Mesenchymal stem cell (in vitro differentiated cells and primary cell): Measurements from ENCODE around the gene CDC16.

Experiments used
- DNase-seq: peaks from one replicate; pipeline ENCODE4 v3.0.0-alpha.2; 2013
- H2AFZ ChIP-seq: one replicate; pipeline ENCODE4 v1.6.1; 2013; ENCODE audit warnings: low read depth, mild to moderate bottlenecking, control low read depth, inconsistent platforms, low read length, moderate library complexity
- H2AK5ac ChIP-seq: 2 replicates; pipeline ENCODE4 v1.6.1; 2013; ENCODE audit warnings: low read length, moderate library complexity, mild to moderate bottlenecking, inconsistent platforms; ENCODE audit not compliant: severe bottlenecking
- H2BK120ac ChIP-seq: one replicate; pipeline ENCODE4 v1.6.1; 2013; ENCODE audit warnings: low read depth, mild to moderate bottlenecking, inconsistent platforms, low read length, moderate library complexity
- H2BK12ac ChIP-seq, 2 experiments: one replicate each; pipeline ENCODE4 v1.6.1; 2013; ENCODE audit warnings: inconsistent platforms in 2 of 2, low read length in 2 of 2, mild to moderate bottlenecking in 2 of 2, moderate library complexity in 2 of 2, control low read depth in 1 of 2
- H2BK15ac ChIP-seq: one replicate; pipeline ENCODE4 v1.6.1; 2013; ENCODE audit warnings: mild to moderate bottlenecking, low read depth, inconsistent platforms; ENCODE audit not compliant: poor library complexity, severe bottlenecking
- H2BK5ac ChIP-seq: 2 replicates; pipeline ENCODE4 v1.6.1; 2013; ENCODE audit warnings: low read depth, mild to moderate bottlenecking, low read length, control low read depth, inconsistent platforms; ENCODE audit not compliant: poor library complexity, severe bottlenecking
- H3K14ac ChIP-seq, 2 experiments: one replicate each; pipeline ENCODE4 v1.6.1; 2013; ENCODE audit warnings: inconsistent platforms in 2 of 2, low read length in 2 of 2, control low read depth in 1 of 2, mild to moderate bottlenecking in 1 of 2, moderate library complexity in 1 of 2
- H3K18ac ChIP-seq, 2 experiments: one replicate each; pipeline ENCODE4 v1.6.1; 2013; ENCODE audit warnings: inconsistent platforms in 2 of 2, low read length in 2 of 2, control low read depth in 1 of 2, low read depth in 1 of 2, mild to moderate bottlenecking in 1 of 2
- H3K23ac ChIP-seq, 2 experiments: one replicate each; pipeline ENCODE4 v1.6.1; 2013; ENCODE audit warnings: inconsistent platforms in 2 of 2, low read length in 2 of 2, mild to moderate bottlenecking in 2 of 2, moderate library complexity in 2 of 2, control low read depth in 1 of 2
- H3K27ac ChIP-seq: 2 replicates; pipeline ENCODE4 v1.5.1; 2013; ENCODE audit warnings: mild to moderate bottlenecking, moderate library complexity, low read length, control low read depth, inconsistent platforms; ENCODE audit not compliant: poor library complexity, severe bottlenecking
- H3K27me3 ChIP-seq, 2 experiments: 2 replicates each; pipeline versions ENCODE4 v1.6.1 to v1.7.0; 2013; ENCODE audit warnings: low read length in 2 of 2, mild to moderate bottlenecking in 2 of 2, moderate library complexity in 2 of 2, control low read depth in 1 of 2, inconsistent platforms in 1 of 2; ENCODE audit not compliant: control insufficient read depth in 1 of 2, insufficient read depth in 1 of 2
- H3K36me3 ChIP-seq, 2 experiments: 2 replicates each; pipeline versions ENCODE4 v1.6.1 to v1.7.0; 2013; ENCODE audit warnings: low read length in 2 of 2, control low read depth in 1 of 2, inconsistent platforms in 1 of 2, low read depth in 1 of 2, mild to moderate bottlenecking in 1 of 2; ENCODE audit not compliant: insufficient read depth in 2 of 2, control insufficient read depth in 1 of 2
- H3K4ac ChIP-seq, 2 experiments: one replicate each; pipeline ENCODE4 v1.6.1; 2013; ENCODE audit warnings: inconsistent platforms in 2 of 2, low read length in 2 of 2, mild to moderate bottlenecking in 2 of 2, moderate library complexity in 2 of 2, control low read depth in 1 of 2, low read depth in 1 of 2
- H3K4me1 ChIP-seq: 2 replicates; pipeline ENCODE4 v1.6.1; 2013; ENCODE audit warnings: low read depth, low read length, control low read depth; ENCODE audit not compliant: control insufficient read depth, insufficient read depth
- H3K4me2 ChIP-seq: 2 replicates; pipeline ENCODE4 v1.6.1; 2013; ENCODE audit warnings: low read length, mild to moderate bottlenecking, inconsistent platforms; ENCODE audit not compliant: poor library complexity, severe bottlenecking
- H3K4me3 ChIP-seq, 2 experiments: 2 replicates each; pipeline versions ENCODE4 v1.5.1 to v1.7.0; 2013; ENCODE audit warnings: low read length in 2 of 2, mild to moderate bottlenecking in 2 of 2, control low read depth in 1 of 2, low read depth in 1 of 2; ENCODE audit not compliant: insufficient read depth in 1 of 2
- H3K79me1 ChIP-seq: replicated peaks from 2 replicates; pipeline ENCODE4 v1.6.1; 2013; ENCODE audit warnings: mild to moderate bottlenecking, control low read depth, low read length, inconsistent platforms; ENCODE audit not compliant: poor library complexity, severe bottlenecking
- H3K9ac ChIP-seq: 2 replicates; pipeline ENCODE4 v1.7.0; 2013; ENCODE audit warnings: mild to moderate bottlenecking, low read length, moderate library complexity
- H3K9me3 ChIP-seq: 2 replicates; pipeline ENCODE4 v1.7.0; 2013; ENCODE audit warnings: mild to moderate bottlenecking, low read length; ENCODE audit not compliant: control insufficient read depth
- H4K8ac ChIP-seq: one replicate; pipeline ENCODE4 v1.6.1; 2013; ENCODE audit warnings: inconsistent platforms, mild to moderate bottlenecking, low read length, moderate library complexity
- H4K91ac ChIP-seq: one replicate; pipeline ENCODE4 v1.6.1; 2013; ENCODE audit warnings: mild to moderate bottlenecking, low read length, inconsistent platforms
- WGBS: methylation state at CpG from one replicate; pipeline ENCODE4 v1.1.7; 2013; ENCODE audit warnings: mixed read lengths; 5-methylcytosine and 5-hydroxymethylcytosine counted together

CDC16 gene

GRCh38 chr13:114311908-114312307, 77.2 kb downstream of the CDC16 start:
- WGBS: 20% methylated on average over 2 of the region's 2 CpGs
- DNase-seq: no peak
- Histone ChIP-seq H3K4me2 (no peak overlapping the region), H3K4me1 (peaks cover 8% of the 10 kb centered on the region), H3K79me1 (no peaks in the 10 kb centered on the region), H3K36me3 (peaks cover under 1 to 15% of the 10 kb centered on the region in 2 experiments), H3K4me3 (no peak overlapping the region), H2BK12ac (no peak overlapping the region), H3K23ac (no peak overlapping the region), H2AFZ (no peak overlapping the region), H3K14ac (no peak overlapping the region), H2AK5ac (no peak overlapping the region), H3K9me3 (no peaks in the 10 kb centered on the region), H3K4ac (no peak overlapping the region), H2BK15ac (no peak overlapping the region), H3K27me3 (no peaks in the 10 kb centered on the region), H3K27ac (no peak overlapping the region), H4K91ac (no peak overlapping the region), H2BK5ac (no peak overlapping the region), H3K9ac (peak overlapping the region; percentile 25), H3K18ac (no peak overlapping the region), H2BK120ac (no peak overlapping the region), H4K8ac (no peak overlapping the region)

GRCh38 chr13:114313061-114313860, 78.6 kb downstream of the CDC16 start:
- Histone ChIP-seq H3K14ac (no peak overlapping the region), H2BK5ac (no peak overlapping the region), H2BK15ac (no peak overlapping the region), H3K23ac (no peak overlapping the region), H3K4me3 (peak overlapping the region in 1 of 2 experiments; percentile 91), H3K36me3 (peaks cover 0 to 5% of the 10 kb centered on the region in 2 experiments), H3K4ac (peak overlapping the region in 1 of 2 experiments; percentile 79), H2BK120ac (no peak overlapping the region), H2AFZ (no peak overlapping the region), H4K8ac (peak overlapping the region; percentile 35), H3K27me3 (no peaks in the 10 kb centered on the region), H3K18ac (peak overlapping the region; percentile 21 to 57), H3K4me1 (peaks cover 9% of the 10 kb centered on the region), H4K91ac (no peak overlapping the region), H3K4me2 (peak overlapping the region; percentile 71), H3K27ac (peak overlapping the region; percentile 79), H2BK12ac (no peak overlapping the region), H3K9me3 (no peaks in the 10 kb centered on the region), H3K79me1 (no peaks in the 10 kb centered on the region), H2AK5ac (no peak overlapping the region), H3K9ac (peak overlapping the region; percentile 94)
- peak; percentile 9 for DNase-seq
- 95% methylated on average over 14 of the region's 17 CpGs for WGBS

DNA sequence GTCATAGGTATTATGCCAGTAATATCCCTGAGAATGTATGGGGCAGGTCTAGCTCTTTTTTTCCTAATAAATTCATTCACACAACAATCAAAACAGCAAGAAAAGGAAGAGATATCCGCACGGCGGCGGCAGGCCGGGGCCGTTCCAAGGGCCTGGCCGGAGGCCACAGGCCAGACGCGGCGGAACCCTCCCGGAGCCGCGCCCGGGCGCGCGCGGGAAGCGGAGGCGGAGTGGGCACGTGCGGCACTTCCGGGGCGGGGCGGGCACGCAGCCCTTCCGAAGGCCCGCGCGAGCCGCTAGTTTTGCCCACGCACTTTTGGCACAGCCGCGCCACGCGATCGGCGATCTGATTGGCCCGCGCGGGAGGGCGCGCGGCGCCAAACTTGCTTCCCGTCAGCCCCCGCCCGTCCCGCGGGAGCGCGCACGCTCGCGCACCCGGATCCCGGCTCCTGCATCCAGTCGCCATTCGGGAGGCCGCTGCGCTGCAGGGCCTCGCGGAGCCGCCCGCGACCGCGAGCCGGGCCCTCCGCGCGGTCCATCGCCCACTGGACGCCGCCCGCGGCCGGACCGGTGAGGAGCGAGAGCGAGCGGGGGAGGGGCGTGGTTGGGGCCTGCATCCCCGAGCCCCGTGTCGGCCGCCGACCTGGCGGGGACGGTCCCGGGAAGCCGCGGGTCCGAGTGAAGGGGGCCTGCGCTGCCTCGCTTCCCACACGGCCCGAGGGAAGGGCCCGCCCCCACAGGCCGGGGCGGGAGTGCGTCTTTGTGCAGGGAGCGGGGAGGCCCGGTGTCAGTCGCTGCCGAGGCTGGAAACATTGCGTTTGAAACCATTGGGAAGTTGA, 79.6 kb downstream of the CDC16 start, which contains the start of gene CHAMP1:
Gene CHAMP1 (plus strand): TSS at position 430 of the 839 bp plus-strand sequence. CDS start 9,340 bp downstream, outside the sequence.
- no peaks in the 10 kb centered on the region for H3K27me3 ChIP-seq
- peak within 1 kb of the TSS; percentile 94 for H3K9ac ChIP-seq
- peak; percentile 94 for DNase-seq
- no peaks in the 10 kb centered on the region for H3K79me1 ChIP-seq
- H2BK120ac ChIP-seq: peak within 1 kb of the TSS; percentile 94
- peak within 1 kb of the TSS; percentile 58 for H2AFZ ChIP-seq
- H2BK15ac ChIP-seq: peak within 1 kb of the TSS; percentile 52
- H3K9me3 ChIP-seq: no peaks in the 10 kb centered on the region
- peak within 1 kb of the TSS; percentile 97 for H2BK5ac ChIP-seq
- H2AK5ac ChIP-seq: no peak within 1 kb of the TSS
- peak within 1 kb of the TSS; percentile 94 to 97 for H3K4ac ChIP-seq
- peak within 1 kb of the TSS; percentile 96 to 99 for H3K18ac ChIP-seq
- peak within 1 kb of the TSS in 1 of 2 experiments; percentile 98 for H3K14ac ChIP-seq
- H3K23ac ChIP-seq: peak within 1 kb of the TSS in 1 of 2 experiments; percentile 96
- H3K4me1 ChIP-seq: peaks cover 11% of the 10 kb centered on the region
- peak within 1 kb of the TSS; percentile 99 for H4K8ac ChIP-seq
- peak within 1 kb of the TSS in 1 of 2 experiments; percentile 11 for H2BK12ac ChIP-seq
- H3K4me3 ChIP-seq: peak within 1 kb of the TSS; percentile 91 to 98
- WGBS: 0% methylated on average over 79 of the region's 107 CpGs
- peak within 1 kb of the TSS; percentile 100 for H4K91ac ChIP-seq
- peaks cover 0 to 4% of the 10 kb centered on the region in 2 experiments for H3K36me3 ChIP-seq
- peak within 1 kb of the TSS; percentile 79 for H3K27ac ChIP-seq
- peak within 1 kb of the TSS; percentile 71 for H3K4me2 ChIP-seq
